GM18526 (cell line): ENCODE results near the gene KIAA1671.

Experiments
- POLR2A ChIP-seq: IDR thresholded peaks from 3 replicates; pipeline ENCODE4 v1.6.1; 2011; ENCODE audit not compliant: insufficient read length; ENCODE audit errors: extremely low read depth

KIAA1671 gene

GRCh38 chr22:25054943-25055511, 102.5 kb downstream of the KIAA1671 start:
- no peak for TF ChIP-seq POLR2A

DNA sequence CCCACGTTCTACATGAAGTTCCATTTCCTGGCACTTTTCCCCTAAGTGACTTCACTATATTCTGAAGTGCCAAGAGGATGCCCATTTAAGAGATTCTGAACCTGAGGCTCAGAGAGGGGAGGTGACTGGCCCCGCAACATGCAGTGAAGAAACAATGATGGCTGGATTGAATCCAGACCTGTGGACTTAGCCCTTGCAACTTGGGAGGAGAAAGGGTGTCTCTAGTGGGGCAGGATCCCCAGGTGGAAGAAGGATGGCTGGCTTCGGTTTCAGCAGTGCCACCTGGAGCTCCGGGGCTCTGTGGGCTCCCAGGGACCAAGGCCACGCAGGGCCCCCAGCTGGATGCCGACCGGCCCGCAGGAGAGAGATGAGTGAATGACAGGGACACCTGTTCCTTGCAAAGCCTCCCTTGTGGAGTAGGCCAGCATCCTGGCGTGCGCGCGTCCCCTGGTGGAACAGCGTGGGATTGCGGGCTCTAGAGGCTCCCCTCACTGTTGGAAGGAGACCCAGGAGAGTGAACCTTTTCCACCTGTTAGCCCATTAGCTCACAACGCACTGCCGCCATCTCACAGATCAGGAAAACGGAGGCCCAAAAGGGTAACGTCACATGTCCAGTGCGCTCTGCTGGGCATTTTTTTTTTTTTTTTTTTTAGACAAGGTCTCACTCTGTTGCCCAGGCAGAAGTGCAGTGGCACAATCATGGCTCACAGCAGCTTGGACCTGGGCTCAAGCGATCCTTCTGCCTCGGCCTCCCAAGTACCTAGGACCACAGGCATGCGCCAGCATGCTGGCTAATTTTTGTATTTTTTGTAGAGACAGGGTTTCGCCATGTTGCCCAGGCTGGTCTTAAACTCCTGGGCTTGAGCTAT, 104.7 kb downstream of the KIAA1671 start:
- TF ChIP-seq POLR2A = no peak

DNA sequence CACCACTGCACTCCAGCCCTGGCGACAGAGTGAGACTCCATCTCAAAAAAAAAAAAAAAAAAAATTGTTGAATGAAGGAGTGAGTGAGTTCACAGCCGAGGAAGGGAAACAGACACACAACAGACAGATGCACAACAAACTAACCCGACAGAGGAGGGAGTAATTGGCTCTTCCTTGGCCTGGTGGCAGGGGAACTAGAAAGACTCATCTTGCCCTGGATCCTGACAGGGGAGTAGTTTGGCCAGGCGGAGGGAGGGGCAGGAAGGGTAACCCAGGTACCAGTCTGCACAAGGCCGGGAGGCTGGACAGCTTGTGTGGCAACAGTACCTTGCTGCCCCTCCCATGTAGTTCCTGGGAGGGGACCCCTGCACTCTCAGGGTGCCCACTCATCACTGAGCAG, 106.9 kb downstream of the KIAA1671 start:
- TF ChIP-seq POLR2A = no peak

- TF ChIP-seq POLR2A = no peak
Observed at GRCh38 chr22:25060522-25061071, 108.1 kb downstream of the KIAA1671 start.

DNA sequence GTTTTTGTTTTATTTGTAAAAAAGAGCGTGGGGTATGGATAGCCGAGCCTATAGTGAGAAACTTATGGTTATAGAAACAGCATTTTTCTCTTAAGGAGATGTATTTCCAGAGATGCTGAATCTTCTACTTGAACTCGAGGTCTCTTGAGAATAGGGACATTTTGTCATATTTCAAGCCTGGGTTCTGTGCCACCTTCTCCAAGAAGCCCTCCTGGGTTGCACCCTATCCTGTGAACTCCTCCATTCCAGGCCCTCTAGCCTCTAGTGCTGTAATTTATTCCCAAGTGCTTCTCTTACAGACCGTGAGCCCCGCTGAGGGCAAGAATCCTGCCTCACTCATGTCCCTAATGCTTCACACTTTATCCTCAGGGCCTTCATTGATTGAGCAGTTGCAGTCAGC, 108.6 kb downstream of the KIAA1671 start:
- no peak for TF ChIP-seq POLR2A

DNA sequence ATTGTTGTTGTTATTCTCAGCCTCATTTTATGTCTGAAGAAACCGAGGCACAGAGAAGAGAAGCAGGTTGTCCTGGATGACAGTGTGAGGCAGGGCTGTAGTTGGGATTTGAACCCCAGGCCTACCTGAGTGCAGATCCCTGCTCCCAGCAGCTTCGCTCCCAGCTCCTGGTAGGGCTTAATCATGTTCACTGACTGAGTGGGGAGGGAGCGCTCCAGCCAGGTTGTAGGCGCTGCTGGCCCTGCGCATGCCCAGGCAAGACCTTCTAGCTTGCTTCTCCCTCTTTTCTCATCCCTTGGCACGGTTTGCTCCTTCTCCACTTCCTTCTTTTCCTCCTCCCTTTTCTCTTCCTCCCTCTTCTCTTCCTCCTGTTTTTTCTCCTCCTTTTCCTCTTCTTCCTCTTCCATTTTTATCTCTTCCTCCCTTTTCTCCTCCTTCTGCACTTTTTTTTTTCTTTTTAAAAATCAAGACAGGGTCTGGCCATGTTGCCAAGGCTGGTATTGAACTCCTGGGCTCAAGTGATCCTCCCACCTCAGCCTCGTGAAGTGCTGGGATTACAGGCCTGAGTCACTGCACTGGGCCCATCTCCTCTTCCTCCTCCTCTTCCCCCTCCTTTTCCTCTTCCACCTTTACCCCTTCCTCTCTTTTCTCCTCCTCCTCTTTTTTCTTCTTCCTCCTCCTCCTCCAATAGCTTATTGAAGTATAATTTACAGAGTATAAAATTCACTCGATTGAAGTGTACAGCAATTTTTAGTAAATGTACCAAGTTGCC, 109.3 kb downstream of the KIAA1671 start:
- TF ChIP-seq POLR2A = no peak

DNA sequence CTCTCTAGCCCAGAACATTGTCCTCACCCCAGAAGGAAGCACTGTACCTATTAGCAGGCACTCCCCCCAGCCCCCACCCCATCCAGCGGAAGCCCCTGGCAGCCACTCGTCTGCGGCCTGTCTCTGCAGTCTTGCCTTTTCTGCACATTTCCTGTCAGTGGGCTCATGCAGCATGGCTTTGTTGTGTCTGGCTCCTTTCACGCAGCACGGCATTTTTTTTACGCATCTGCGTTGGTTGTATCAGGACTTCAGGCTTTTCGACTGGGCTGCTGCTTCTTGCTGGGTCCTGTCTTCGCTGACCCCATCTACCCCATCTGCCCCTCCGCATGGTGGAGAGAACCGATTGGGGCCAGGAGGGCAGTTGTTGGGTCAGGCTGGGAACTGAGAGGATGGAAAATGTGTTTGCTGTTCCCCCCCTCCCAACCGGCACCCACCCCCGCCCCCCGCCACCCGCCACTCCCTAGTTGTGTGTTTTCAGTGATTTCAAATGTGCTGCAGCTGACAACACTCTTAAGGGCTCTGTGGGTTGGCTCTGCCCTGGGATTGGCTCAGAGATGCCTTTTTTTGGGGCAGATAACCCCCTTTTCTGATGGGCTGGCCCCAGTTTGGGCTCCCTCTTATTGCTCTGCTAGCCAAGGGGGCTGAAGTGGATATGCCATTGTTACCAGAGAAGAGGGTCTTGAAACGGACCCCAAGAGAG, 110.0 kb downstream of the KIAA1671 start:
- TF ChIP-seq POLR2A = no peak

DNA sequence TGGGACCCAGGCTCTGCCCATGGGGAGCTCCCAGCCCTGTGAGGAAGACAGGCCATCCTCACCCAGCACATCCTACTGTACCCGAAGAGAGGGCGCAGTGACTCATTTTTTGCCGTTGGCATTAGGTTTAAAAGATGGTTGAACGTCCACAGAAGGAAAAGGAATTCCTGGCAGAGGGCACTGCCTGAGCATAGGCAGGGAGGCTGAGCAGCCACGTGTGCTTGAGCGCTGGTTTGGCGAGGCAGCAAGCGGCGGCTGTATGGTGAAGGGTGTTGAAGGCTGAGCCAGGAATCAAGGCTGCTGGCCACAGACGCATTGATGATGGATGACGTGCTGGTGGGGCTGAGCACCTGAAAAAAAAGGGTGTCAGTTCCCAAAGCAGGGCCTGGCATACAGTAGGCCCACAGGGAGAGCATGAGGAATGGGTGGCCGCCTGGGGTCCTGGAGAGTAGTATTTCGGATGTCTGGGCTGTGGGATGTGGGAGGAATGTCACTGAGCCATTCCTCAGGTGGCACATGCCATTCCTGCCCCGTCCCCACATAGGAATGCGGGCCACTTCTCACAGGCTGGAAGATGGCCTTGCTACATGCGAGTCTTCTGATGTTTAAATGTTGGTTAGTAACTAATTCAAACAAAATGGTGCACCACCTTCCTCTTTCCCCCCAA, 112.5 kb downstream of the KIAA1671 start:
- TF ChIP-seq POLR2A = no peak

GRCh38 chr22:25066861-25067435, 114.4 kb downstream of the KIAA1671 start:
- TF ChIP-seq POLR2A = no peak

GRCh38 chr22:25067851-25068421, 115.4 kb downstream of the KIAA1671 start:
- no peak for TF ChIP-seq POLR2A

DNA sequence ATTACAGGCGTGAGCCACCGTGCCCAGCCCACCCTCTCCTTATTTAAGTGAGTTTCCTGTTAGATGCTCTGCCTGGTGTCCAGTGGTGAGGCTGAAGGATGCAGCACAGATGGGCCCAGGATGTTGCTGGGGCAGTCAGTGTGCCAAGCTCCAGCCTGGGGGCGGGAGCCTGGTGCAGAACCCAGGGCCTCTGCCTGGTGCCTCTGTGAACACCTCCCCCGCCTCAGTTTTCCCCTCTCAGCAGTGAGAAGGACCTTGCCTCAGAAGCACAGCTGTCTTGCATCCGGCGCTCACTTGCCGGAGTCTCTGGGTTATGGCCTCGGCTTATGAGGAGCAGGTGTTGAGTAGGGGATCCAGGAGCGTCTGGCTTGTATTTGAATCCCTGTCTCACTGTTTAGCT, 116.2 kb downstream of the KIAA1671 start:
- TF ChIP-seq POLR2A = no peak

DNA sequence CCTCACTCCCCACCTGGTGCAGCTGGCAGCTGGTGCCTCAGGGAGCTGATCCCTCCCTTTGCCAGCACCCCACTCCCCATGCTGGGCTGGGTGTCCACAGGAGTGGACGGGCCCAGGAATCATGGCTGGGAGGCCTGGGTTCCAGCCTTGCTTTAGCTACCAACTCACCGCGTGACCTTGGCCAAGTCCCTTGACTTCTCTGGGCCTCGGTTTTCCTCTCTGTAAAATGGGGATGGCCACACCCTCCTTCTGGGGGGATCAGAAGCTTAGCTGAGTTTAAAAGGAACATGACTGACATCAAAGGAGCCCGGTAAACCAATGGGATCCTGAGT, 116.9 kb downstream of the KIAA1671 start:
- no peak for TF ChIP-seq POLR2A

GRCh38 chr22:25069758-25070481, 117.4 kb downstream of the KIAA1671 start:
- no peak for TF ChIP-seq POLR2A
